HG03571 (cell line): Measurements from ENCODE around the gene TPK1.
"Not testable (repeated sequence)": the region's sequence is repeated elsewhere in the genome, so short reads cannot be mapped to it uniquely, and the experiment has no call there.

Source experiments
- ATAC-seq: cut with Tn5 transposase; IDR thresholded peaks from one replicate; pipeline ENCODE4 v1.9.1; 2021; ENCODE audit not compliant: unreplicated experiment

Gene TPK1

GRCh38 chr7:144487901-144488300, 348.0 kb downstream of the TPK1 start:
- no peak for ATAC-seq

GRCh38 chr7:144484445-144484844, 351.4 kb downstream of the TPK1 start:
- ATAC-seq: no peak

DNA sequence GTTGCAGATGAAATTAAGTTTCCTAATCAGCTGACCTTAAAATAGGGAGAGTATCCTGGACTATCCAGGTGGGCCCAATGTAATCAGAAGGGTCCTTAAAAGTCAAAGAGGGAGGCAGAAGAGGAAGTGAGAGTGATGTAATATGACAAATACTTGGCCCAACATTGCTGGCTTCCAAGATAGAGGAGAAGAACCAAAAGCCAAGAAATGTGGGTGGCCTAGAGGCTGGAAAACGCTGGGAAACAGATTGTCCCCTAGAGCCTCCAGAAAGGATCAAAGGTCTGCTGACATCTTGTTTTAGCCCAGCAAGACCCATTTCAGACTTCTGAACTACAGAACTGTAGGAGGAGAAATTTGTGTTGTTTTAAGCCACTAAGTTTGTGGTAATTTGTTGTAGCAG, 352.7 kb downstream of the TPK1 start:
- no peak for ATAC-seq

DNA sequence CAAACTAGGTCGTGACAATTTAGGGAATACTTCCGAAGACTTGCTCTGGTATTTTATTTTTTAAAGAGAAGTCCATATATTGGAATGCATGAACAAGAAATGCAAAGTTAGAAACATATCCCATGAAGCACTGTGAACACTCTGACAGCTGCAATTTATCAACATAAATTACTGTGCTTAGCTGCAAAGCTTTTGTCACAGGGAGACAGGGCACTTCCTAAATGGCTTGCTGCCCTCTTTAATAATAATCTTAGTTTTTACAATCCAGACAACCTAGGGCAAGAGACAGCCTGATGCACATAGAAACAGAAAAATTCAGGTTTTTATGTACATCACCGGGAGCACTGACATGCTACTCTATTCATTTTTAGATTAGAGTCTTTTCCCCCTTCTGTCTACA, 354.0 kb downstream of the TPK1 start:
- no peak for ATAC-seq

DNA sequence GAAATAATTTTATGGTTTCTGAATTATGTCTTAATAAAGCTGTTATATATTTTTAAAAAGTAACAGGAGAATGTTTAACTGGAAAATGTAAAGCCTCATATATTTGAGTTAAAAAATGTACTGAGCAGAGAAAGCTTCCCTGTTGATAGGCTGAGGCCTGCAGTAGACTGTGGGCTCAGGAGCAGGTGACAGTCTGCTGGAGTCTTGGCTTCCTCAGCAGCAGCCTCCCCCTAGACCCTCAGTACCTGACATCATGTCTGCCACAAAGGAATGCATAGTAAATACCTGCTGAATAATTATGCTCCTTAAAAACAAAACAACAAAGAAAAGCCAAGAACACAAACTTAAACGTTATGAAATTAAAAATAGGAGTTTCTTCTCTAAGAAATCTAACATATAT, 358.5 kb downstream of the TPK1 start:
- ATAC-seq: no peak

DNA sequence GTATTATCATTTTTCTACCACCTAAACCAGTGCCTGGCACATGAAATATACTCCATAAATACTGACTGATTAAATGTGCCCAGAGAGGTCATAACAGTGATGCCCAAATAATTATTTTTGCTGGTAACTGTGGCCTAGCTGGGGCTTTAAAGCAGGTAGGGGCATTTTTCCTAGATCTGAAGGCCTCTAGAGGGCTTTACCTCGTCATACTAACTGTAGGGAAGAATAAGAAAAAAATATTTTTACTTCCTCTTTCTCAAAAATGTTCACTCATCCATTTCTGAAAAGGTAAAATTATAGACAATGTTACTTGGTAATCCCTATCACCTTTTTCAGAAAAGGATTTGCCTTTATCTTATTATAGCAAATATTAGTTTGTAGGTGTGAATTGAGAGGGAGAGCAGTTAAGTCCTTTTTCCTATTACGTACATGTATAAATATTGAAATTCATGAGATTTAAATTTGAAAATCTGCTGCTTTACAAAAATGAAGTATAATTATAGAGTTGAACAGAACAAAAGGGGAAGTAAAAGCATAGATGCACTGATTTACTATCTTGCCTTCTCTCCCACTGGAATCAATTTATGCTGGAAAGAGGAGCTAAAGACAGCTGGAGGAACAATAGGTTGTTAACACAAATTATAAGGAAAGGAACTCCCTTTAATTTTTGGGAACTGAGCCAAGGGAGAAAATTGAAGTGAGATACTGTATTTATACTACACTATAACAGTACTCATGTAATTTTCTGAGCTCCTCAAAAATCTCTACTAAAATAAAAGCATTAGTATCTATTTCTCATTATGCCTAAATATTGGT, 360.8 kb downstream of the TPK1 start:
- no peak for ATAC-seq

DNA sequence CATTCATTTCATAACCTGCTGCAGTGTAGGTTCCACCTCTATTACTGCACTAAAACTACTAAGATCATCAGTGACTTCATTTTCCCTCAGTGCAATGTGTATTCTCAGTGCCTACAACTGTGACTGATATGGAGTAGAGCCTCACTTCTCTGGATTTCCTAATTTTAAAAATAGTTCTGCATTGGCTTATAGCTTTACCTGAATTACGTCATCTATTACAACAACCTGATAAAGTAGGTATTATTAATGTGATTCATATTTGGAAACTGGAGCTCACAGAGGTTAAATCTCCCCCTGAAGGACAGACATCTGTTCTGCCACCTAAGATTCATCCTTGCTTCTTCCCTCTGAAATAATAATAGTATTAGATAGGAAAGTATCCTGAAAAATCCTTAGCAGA, 361.5 kb downstream of the TPK1 start:
- no peak for ATAC-seq

DNA sequence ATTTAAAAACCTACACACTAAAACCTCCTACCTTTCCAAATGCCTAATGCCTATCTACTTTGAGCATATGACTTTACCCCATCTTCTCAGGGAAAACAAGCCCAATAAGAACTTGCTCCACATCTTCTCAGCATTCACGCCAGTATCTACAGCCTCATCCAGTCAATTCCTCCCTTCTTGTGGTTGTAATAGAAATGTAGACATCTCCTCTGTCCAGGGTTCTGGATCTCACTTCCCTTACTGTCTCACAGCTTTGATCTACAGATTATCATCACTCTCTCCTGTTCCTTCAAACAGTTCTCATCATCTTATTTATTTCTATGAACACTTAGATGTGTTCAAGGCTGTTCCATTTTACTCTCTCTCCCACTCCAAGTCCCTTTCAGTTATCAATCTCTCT, 361.9 kb downstream of the TPK1 start:
- no peak for ATAC-seq

GRCh38 chr7:144470078-144470477, 365.8 kb downstream of the TPK1 start:
- ATAC-seq: no peak

- no peak for ATAC-seq
These were observed 366.7 kb downstream of the TPK1 start for GRCh38 chr7:144468990-144469732.

DNA sequence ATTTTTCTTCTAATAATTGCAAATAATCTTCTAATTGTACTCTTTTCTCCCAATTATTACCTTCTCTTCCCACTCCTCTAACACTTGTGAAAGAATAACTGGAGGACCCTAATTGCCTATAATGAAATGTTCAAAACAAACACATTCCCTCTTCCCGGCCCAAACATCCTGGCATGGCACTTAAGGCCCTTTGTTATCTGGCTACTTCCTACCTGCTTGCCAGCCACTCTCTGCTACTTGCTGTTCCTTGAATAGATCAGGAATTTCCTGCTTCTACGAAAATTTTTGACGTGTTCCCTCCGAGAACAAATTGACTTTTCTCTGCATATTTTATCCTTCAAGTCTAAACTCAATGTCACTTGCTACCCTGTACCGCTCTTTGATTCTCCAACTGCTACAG, 376.2 kb downstream of the TPK1 start:
- no peak for ATAC-seq

DNA sequence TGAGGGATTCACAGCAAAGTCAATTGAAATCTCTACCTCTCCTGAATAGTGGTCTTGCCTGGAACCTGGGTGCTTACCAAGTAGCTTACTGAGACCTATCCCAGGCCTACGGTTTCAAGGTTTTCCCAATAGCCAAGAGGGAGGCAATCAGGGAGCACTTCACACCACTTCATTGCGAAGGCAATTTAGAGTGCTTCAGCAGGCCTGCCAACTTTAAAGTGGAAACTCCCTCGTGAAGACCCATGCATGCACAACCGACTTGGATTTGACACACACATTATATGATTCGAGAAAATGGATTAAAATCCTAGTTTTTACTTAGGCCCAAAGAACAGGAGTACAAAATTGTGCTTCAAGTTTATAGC, 380.8 kb downstream of the TPK1 start:
- ATAC-seq: no peak

DNA sequence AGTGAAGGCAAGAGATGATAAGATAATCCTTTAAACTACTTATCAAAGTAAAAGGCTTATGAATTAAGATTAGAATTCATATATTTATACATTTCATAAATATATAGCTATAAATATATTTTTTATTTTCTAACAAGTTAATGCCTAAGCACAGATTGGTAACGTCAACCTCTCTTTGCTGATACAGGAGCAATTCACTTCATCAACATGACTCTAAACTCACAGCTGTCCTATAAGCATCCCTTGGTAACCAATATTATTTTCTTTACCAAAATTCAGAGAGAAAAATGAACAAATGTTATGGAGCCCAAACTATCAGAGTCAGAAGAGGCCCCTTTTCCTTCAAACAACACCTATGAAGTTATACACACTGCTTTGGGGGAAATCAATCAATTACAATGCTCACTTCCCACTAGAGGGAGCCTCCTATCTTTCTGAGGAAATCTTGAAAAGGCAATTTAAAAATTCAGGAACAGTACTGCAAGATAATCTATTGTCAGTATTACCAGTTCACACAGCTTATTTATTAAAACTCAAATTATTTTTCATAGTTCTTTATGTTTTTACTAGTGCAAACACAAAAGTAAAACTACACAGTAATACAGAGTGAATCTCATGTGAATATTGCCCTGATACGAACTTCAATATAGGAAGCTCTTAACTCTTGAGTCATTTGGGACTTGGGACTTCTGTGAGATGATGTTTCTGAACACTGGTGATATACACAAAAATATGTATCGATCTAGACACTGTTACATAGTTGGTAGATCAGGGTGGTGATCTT, 381.4 kb downstream of the TPK1 start:
- no peak for ATAC-seq

GRCh38 chr7:144452064-144452463, 383.8 kb downstream of the TPK1 start:
- peak; percentile 53 for ATAC-seq

DNA sequence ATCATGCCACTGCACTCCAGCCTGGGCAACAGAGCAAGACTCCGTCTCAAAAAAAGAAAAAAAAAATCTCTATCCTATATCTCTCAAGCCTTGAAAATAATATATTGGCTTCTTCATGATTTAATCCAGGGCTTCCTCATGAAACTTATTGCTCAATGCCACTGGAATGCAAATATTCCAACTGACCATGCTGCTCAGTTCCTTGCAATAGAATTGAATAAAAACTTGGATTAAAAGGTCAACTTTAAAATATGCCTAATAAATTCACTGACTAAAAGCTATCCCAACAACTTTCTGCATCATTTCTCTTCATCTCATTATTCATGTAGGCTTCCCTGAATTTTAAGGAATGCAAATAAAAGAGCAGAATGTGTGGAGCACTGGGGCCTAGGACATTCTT, 390.3 kb downstream of the TPK1 start:
- ATAC-seq: no peak

GRCh38 chr7:144439717-144440205, 396.1 kb downstream of the TPK1 start:
- no peak for ATAC-seq

DNA sequence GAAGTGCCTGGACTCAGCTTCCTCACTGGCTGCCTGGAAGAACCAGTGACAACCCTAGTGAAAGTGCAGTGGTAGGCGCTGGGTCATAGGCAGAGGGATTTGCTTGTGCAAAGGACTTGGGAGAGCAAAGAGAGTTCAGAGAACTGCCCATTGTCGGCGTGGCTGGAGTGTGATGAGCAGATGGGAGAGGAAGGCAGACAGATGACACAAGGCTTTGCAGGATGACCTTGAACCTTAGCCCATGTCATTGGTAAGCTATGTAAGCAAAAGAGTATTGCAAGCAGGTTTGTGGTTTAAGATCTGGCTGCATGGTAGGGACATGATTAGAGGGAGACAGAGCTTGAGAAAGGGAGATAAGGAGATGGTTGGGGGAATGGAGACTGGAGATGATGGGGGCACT, 397.1 kb downstream of the TPK1 start:
- no peak for ATAC-seq

GRCh38 chr7:144437370-144438191, 398.3 kb downstream of the TPK1 start:
- no peak for ATAC-seq

- ATAC-seq: no peak
These were observed 399.4 kb downstream of the TPK1 start for GRCh38 chr7:144436500-144436899.

- ATAC-seq: no peak
These were observed 407.4 kb downstream of the TPK1 start for GRCh38 chr7:144428431-144428830.

DNA sequence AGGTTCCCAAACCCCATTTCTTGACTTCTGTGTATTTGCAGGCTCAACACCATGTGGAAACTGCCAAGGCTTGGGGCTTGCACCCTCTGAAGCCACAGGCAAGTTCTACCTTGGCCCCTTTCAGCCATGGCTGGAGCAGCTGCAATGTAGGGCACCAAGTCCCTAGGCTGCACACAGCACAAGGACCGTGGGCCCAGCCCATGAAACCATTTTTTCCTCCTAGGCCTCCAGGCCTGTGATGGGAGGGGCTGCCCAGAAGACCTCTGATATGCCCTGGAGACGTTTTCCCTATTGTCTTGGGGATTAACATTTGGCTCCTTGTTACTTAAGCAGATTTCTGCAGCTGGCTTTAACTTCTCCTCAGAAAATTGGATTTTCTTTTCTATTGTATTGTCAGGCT, 408.3 kb downstream of the TPK1 start:
- not testable (repeated sequence) for ATAC-seq
